OCI-LY7 (cell line): ENCODE data around the gene P2RY14.

Source experiments
- EZH2phosphoT487 ChIP-seq: fragments of 200-600 bp; sonication (generic); IDR thresholded peaks from 2 replicates; pipeline ENCODE4 v1.6.1; 2018; ENCODE audit warnings: low read depth, borderline replicate concordance, mild to moderate bottlenecking, mixed run types, antibody characterized with exemption, low read length, moderate library complexity, mixed read lengths
- TF ChIP-seq, protein P1 (sequence below): fragments of 200-600 bp; sonication (generic); conservative IDR thresholded peaks from 2 replicates; pipeline ENCODE4 v1.5.1; 2014; ENCODE audit warnings: mild to moderate bottlenecking, antibody characterized with exemption, low read length, moderate library complexity, mixed read lengths

DNA sequence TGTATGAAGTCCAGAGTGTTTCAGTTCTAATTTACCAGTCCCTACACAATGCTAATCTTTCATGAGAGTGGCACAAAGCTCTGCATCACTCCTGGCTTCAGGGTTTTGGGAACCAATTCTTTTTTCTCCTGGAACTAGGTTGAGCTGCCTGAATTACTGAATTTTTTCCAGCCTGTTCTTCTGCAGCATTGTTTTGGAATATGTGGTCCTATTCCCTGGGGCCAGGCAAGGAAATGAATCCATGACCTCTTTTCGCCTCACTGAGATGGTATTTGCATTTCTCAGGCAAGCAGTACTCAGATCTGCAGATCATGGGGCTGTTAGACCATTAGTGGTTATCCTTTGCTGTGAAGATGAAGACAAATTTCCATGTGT lies 49.7 kb downstream of the P2RY14 start:
- TF ChIP-seq, protein P1, sequence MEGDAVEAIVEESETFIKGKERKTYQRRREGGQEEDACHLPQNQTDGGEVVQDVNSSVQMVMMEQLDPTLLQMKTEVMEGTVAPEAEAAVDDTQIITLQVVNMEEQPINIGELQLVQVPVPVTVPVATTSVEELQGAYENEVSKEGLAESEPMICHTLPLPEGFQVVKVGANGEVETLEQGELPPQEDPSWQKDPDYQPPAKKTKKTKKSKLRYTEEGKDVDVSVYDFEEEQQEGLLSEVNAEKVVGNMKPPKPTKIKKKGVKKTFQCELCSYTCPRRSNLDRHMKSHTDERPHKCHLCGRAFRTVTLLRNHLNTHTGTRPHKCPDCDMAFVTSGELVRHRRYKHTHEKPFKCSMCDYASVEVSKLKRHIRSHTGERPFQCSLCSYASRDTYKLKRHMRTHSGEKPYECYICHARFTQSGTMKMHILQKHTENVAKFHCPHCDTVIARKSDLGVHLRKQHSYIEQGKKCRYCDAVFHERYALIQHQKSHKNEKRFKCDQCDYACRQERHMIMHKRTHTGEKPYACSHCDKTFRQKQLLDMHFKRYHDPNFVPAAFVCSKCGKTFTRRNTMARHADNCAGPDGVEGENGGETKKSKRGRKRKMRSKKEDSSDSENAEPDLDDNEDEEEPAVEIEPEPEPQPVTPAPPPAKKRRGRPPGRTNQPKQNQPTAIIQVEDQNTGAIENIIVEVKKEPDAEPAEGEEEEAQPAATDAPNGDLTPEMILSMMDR: no peak
- no peak for TF ChIP-seq EZH2phosphoT487
